Measurements from ENCODE around the gene RSPO4.

Gene RSPO4

DNA sequence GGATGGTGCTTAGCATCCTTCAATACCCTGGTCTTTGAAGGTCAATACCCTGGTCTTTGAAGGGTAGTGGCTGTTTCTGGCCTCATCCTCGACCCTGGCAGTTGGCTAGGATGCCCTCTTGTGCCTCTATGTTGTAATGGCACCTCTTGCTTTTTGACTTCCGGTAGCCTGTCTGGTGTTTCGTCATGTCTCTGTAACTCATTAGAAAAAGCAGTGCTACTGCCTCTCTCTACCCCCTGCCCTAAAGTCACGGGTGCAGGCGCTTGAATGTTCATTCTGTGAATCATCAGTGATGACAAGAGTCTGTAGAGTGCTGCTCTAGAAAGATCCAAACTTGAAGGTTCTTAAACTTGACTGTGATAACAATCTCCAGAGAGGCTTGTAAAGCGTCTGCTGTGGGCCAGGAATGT, 28.3 kb downstream of the RSPO4 start:
- peak; percentile 7 for DNase-seq (ENCODE audit: low read depth, low spot score)
- ChIA-PET POLR2A (no interaction called here), CTCF (interaction anchor here (0.9 kb wide), 1 partner anchor 19 kb away, joined by 3 read pairs; no protein-coding TSS in a partner anchor)
- TF ChIP-seq, protein P1, sequence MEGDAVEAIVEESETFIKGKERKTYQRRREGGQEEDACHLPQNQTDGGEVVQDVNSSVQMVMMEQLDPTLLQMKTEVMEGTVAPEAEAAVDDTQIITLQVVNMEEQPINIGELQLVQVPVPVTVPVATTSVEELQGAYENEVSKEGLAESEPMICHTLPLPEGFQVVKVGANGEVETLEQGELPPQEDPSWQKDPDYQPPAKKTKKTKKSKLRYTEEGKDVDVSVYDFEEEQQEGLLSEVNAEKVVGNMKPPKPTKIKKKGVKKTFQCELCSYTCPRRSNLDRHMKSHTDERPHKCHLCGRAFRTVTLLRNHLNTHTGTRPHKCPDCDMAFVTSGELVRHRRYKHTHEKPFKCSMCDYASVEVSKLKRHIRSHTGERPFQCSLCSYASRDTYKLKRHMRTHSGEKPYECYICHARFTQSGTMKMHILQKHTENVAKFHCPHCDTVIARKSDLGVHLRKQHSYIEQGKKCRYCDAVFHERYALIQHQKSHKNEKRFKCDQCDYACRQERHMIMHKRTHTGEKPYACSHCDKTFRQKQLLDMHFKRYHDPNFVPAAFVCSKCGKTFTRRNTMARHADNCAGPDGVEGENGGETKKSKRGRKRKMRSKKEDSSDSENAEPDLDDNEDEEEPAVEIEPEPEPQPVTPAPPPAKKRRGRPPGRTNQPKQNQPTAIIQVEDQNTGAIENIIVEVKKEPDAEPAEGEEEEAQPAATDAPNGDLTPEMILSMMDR (IDR thresholded peaks at IDR 0.05; ENCODE audit: insufficient read depth, low read length, missing control alignments), result peak; percentile 14
- H3K4me3 ChIP-seq (ENCODE audit: low read depth, low read length), result no peak overlapping the region

DNA sequence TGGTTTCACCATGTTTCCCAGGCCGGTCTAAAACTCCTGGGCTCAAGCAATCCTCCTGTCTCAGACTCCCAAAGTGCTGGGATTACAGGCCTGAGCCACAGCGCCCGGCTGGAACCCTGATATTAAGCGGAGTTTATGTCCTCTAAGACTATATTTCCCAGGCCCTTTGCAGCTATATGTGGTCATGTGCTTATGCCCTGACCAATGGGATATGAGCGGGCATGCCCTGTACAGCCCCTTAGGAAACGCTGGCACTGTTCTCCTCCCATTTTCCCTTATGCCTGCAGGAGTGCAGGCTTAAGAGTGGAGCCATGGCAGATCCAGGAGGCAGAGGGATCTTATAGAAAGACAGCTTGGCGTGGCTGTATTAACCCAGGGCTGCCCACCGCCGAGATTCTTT, 29.9 kb downstream of the RSPO4 start:
- POLR2A ChIA-PET, result no interaction called here
- CTCF ChIA-PET, result interaction anchor here (3.5 kb wide), 1 partner anchor 157 kb away, joined by 13 read pairs; no protein-coding TSS in a partner anchor
- no peak for DNase-seq (ENCODE audit: low read depth, low spot score)
- TF ChIP-seq, protein P1 (IDR thresholded peaks at IDR 0.05; ENCODE audit: insufficient read depth, low read length, missing control alignments), result no peak
- H3K4me3 ChIP-seq (ENCODE audit: low read depth, low read length), result no peak overlapping the region

DNA sequence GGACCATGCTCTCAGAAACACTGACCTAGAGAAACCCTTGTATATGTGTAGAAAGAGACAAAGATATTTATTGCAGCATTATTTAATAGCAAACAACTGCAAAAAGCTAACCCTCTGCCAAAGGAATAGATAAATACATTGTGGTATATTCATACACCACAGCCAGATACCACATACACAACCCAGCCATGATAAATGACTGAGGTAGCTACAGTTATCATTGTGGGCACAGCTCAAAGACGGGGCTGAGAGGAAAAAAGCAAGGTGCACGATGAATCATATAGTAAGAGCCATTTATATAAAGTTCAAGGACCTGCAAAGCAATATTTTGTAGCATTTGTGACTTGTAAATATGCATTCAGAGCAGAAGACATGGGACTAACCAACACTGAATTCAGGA, 30.8 kb downstream of the RSPO4 start:
- ChIA-PET CTCF (interaction anchor here (2.7 to 3.5 kb wide), 2 partner anchors 15 to 156 kb away, joined by 13 to 16 read pairs; no protein-coding TSS in a partner anchor), POLR2A (no interaction called here)
- H3K4me3 ChIP-seq (ENCODE audit: low read depth, low read length), result no peak overlapping the region
- TF ChIP-seq, protein P1 (IDR thresholded peaks at IDR 0.05; ENCODE audit: insufficient read depth, low read length, missing control alignments), result no peak
- no peak for DNase-seq (ENCODE audit: low read depth, low spot score)

DNA sequence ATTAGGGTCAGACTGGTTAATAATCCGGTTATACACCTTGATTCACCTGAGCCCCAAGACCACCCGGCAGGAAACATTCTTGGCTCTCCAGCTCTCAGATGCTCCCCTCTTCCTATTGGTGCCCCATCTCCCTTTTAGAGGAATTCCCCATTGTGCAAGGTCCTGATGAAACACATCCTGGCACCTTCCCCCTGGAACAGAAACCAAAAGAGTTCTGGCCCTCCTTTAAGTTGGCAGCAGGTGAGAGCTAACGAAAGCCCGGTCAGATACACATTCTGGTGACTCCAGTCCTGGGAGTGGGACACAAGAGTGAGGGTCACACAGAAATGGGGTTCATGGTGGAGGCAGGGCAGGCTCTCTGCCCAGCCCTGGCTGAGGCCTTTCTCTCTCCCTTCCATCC, 32.2 kb downstream of the RSPO4 start:
- ChIA-PET POLR2A (no interaction called here), CTCF (interaction anchor here (2.7 to 3.5 kb wide), 2 partner anchors 13 to 155 kb away, joined by 13 to 16 read pairs; no protein-coding TSS in a partner anchor)

DNA sequence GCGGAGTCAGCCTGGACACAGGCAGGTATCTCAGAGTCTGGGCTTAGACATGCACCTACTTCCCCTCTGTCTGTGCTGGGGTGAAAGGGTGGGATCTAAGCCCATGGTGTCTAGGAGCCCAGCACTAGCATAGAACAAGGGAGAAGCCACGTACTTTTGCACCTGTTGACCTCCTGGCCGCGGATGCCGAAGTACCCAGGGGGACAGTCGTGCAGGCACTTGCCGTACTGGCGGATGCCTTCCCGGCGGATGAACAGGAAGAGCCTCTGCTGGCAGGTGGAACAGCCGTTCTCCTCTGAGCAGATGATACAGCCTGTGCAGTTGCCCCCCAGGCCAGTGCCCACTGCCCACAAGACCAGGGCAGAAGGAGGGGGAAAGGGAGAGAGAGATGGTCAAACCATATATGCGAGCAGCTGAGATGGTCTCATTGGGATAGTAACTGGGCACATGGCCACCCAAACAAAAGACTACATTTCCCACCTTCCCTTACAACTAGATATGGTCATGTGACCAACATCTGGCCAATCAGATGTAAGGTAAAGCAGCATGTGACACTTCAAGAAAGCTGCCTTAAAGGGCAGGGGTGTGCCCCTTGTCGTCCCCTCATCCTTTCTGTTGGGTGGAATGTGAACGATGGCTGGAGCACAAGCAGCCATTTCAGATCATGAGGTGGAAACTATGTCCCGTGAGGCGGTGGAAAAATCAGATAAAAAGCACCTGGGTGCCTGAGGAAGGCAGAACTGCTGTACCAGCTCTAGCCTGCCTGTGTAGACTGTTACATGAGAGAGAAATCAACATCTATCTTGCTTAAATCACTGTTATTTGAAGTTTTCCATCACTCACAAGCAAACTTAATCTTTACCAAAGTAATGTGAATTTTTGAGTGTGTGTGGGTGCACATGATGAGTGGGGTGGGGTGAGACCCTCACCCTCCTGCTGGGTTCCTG, 34.0 kb downstream of the RSPO4 start:
- ChIA-PET POLR2A (no interaction called here), CTCF (interaction anchor here (0.7 kb wide), 1 partner anchor 11 kb away, joined by 3 read pairs; no protein-coding TSS in a partner anchor)
- no peak overlapping the region for H3K4me3 ChIP-seq (ENCODE audit: low read depth, low read length)
- TF ChIP-seq, protein P1 (IDR thresholded peaks at IDR 0.05; ENCODE audit: insufficient read depth, low read length, missing control alignments), result no peak
- DNase-seq (ENCODE audit: low read depth, low spot score), result no peak

More for the DNA sequence above, 32.2 kb downstream of the RSPO4 start:
- DNase-seq (ENCODE audit: low read depth, low spot score), result no peak
- no peak overlapping the region for H3K4me3 ChIP-seq (ENCODE audit: low read depth, low read length)
- TF ChIP-seq, protein P1 (IDR thresholded peaks at IDR 0.05; ENCODE audit: insufficient read depth, low read length, missing control alignments), result no peak

DNA sequence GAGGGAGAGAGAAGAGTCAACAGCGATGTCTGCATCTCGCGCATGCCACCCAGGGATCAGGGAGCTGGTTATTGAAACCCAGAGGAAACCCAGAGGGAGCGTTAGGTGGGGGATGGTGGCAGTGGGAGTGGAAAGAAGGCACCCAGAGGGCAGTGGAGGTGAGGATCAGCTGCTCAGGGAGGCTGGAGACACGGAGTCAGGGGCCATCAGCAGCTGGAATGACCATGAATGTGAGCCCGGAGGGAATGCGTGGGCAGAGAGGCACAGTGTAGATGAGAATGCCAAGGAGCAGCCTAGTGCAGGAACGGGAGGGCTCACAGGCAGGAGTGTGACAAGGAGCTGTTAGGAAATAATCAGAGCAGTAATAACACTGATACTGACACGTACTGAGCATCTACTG, 36.2 kb downstream of the RSPO4 start:
- no peak overlapping the region for H3K4me3 ChIP-seq (ENCODE audit: low read depth, low read length)
- ChIA-PET POLR2A (no interaction called here), CTCF (interaction anchor here (2.8 kb wide), 1 partner anchor 9 kb away, joined by 9 read pairs; no protein-coding TSS in a partner anchor)
- no peak for DNase-seq (ENCODE audit: low read depth, low spot score)
- TF ChIP-seq, protein P1 (IDR thresholded peaks at IDR 0.05; ENCODE audit: insufficient read depth, low read length, missing control alignments), result no peak

Data from AG04449 (cell line).